SH-SY5Y (cell line): Measurements from ENCODE around the gene TMEM107.

ENCODE experiments used
- GATA2 ChIP-seq: IDR thresholded peaks from 2 replicates; pipeline ENCODE4 v1.6.1; 2011; ENCODE audit warnings: mild to moderate bottlenecking, low read depth, low read length
- GATA3 ChIP-seq: IDR thresholded peaks from 2 replicates; pipeline ENCODE4 v1.6.1; 2011; ENCODE audit warnings: low read depth, mild to moderate bottlenecking, low read length, moderate library complexity

The TMEM107 gene

GRCh38 chr17:8176197-8176940 lies at the start of gene TMEM107:
TSS of gene TMEM107 (minus strand) at chr17:8176380. CDS start at chr17:8176286, 94 bp downstream.
- no peak for TF ChIP-seq GATA3

- TF ChIP-seq GATA3 (no peak), GATA2 (no peak)
These were observed 49.0 kb upstream of the TMEM107 start for GRCh38 chr17:8224891-8225812.

- no peak for TF ChIP-seq GATA3
- TF ChIP-seq GATA2 = no peak; the same call in 1 of the 2 replicates
These were observed 47.4 kb upstream of the TMEM107 start for GRCh38 chr17:8223356-8224126.

- TF ChIP-seq GATA2 (no peak), GATA3 (no peak)
These were observed 46.6 kb upstream of the TMEM107 start for GRCh38 chr17:8222630-8223355.

DNA sequence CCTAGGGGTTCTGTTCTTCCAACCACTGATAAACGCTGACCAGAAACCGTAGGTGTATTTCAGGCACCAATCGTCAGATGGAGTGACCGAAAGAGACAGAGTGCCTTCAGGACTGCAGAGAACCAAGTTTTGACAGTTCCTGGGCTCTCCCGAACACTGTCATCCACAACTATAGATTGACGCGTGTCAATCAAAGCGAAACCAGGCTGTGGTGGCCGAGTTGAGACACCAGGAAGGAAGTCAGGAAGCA lies 46.1 kb upstream of the TMEM107 start:
- TF ChIP-seq GATA3 (no peak), GATA2 (no peak)

DNA sequence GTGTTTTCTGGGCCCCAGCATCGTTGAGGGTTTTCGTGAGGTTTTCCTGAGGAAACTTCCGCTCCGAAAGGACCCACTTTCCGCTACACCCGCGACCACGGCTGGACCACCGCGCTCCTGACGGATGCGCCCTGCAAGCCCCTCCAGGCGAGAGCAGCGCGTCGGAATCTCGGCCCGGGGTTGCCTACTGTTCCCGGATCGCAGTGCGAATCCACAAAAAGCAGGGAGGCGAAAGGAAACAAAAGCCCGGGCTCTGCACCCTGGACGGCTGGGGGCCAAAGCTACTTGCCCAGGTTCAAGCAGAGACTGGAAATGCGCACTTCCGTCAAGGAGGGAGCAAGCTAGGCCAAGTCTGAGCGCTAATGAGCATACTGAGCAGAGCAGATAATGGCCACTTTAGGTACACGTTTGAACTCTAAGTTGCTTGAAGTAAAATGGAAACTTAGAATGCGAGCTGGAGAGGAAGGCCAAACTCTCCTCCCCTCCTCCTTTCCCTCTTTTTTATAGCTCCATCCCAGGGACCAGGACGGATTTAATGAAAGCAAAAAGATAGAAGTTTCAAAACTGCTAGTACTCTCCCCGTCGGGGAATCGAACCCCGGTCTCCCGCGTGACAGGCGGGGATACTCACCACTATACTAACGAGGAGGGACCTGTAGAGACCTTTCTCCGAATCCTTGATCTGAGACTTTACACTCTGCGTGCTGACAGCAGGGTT lies 45.6 kb upstream of the TMEM107 start:
- TF ChIP-seq GATA3 (no peak), GATA2 (no peak)

DNA sequence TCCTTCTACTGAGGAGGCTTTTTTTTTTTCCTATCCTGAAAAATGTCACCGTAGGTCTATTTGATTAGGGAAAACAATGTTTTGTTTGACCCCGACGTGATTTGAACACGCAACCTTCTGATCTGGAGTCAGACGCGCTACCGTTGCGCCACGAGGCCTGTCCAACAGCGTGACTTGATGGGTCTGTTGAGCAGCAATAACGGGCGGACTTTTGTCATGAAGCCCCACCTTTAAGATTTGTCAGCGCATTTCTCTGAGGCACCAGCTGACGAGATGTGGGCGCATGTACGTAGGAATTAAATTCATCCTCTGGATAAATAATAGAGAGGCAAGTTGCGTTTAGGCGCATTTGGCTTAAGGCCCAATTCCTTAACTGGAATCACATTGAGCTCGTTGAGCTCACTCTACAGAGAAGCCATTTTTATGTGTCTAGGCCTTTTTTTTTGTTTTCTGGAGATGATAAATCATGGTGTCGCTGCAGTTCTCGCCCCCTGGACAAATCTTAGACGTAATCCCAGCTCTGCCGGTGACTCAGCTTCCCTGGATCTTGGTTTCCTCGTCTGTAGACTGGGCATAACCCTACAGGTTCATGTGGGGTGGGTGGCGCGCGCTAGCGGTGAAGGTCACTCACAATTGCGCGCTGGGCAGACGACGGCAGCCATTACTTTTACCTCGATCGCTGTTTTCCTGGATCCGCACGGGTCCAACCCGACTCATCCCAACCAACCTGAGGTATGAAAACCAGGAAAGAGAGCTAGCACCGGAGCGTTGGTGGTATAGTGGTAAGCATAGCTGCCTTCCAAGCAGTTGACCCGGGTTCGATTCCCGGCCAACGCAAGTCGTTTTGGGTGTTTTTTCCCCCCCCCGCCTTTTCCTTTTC lies 44.8 kb upstream of the TMEM107 start:
- TF ChIP-seq GATA2 (no peak), GATA3 (no peak)

DNA sequence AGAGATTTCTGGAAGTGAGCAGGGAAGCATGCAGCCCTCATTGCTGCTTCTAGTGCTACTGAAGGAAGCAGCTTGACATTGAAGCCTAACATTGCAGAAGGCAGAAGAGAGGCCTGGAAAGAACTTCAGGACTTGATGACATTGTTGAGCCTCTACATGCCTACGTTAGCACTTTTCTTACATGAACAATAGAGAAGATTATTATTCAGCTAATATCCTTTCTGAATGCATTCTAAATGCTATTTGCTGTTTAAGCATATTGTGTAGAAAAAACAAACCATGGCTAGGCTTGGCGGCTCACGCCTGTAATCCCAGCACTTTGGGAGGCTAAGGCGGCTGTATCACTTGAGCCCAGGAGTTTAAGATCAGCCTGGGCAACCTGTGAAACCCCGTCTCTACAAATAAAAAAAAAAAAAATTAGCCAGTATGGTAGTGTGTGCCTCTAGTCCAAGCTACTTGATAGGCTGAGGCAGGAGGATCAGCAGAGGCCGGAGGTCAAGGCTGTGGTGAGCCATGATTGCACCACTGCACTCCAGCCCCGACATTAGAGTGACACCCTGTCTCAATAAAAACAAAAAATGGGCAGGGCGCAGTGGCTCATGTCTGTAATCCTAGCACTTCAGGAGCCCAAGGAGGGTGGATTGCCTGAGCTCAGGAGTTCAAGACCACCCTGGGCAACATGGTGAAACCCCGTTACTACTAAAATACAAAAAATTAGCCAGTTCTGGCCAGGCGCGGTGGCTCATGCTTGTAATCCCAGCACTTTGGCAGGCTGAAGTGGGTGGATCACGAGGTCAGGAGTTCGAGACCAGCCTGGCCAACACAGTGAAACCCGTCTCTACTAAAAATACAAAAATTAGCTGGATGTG lies 36.4 kb upstream of the TMEM107 start:
- TF ChIP-seq GATA2 (no peak), GATA3 (no peak)

GRCh38 chr17:8210761-8211458 lies 34.7 kb upstream of the TMEM107 start:
- TF ChIP-seq GATA2 = no peak
- TF ChIP-seq GATA3 = no peak

DNA sequence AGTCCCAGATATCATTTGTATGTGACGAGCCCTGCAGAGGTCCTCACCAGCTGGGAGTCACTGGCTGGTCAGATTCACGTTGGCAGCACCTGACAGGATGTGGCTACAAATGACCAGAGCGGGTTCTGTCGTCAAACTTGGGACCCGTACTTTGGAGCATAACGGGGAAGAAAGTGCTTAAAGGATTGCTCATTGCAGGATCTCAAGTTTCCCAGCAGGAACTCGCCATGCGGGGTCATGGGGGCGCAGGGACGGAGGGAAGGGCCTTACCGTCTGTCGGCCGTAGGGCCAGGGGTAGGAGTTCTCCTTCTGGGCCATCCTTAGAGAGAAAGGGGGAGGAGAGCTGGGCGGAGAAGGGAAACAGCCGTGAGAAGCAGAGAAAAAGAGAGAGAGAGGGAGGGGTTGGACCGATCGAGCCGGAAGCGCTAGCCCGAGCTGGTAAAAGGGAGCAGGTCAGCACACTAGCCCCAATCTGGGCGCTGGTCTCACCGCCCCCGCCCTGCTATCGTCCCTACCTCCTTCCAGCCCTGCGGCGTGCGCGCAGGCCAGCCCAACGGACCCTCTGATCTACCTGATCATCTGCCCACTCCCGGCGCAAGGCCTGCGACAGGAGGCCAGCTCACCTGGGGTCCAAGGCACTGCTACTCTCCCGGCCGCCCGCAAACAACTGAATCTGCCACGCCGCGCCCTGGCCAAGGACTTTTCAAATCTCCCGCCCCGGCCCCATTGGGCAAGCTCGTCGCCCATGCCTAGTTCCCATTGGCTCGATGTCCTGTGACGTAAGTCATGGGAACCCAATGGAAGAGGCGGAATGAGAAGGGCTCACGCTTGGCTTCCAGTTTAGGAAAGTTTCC lies 34.0 kb upstream of the TMEM107 start, which contains the start of gene AURKB:
AURKB (minus strand) TSS at position 669 of the 854 bp plus-strand sequence; CDS start at position 318, 351 bp downstream.
- TF ChIP-seq GATA2 (no peak), GATA3 (no peak)
